Right ventricle myocardium inferior (tissue), 1 donor: Measurements from ENCODE around the gene CD109. TPM values are rescaled to one million over a fixed set of nuclear protein-coding genes. Genes with fewer than 3 reads are reported as not detected.
"Not testable (repeated sequence)": the region's sequence is repeated elsewhere in the genome, so short reads cannot be mapped to it uniquely, and the experiment has no call there.

Experiments
- ATAC-seq: fragments of 200-7000 bp; cut with Tn5 transposase; one replicate; pipeline ENCODE4 v1.9.1; 2020; ENCODE audit warnings: mild to moderate bottlenecking, moderate library complexity
- DNase-seq: peaks from one replicate; pipeline ENCODE4 v3.0.0; 2021; ENCODE audit errors: missing footprints
- intact Hi-C: fragments of 100-400 bp; cut with DNase I; formaldehyde crosslinking; loops from one replicate; pipeline ENCODE4 v1.11.0; 2022
- total RNA-seq: library from RNA; stranded (reverse); fragmentation: NEBNext Ultra II Directional; extraction: Animal tissue kit (Norgen Biotek cat#: 25700); gene quantifications from one replicate; pipeline ENCODE4 v1.2.1, GENCODE V29; 2021
- donor health status: DM: no; HTN: yes; CAD: no; lungs with severe emphysema.

Gene CD109
- total RNA-seq, 1 donor from 2014 or later: 7.3 TPM

GRCh38 chr6:73713426-73714147 lies 17.6 kb downstream of the CD109 start:
- intact Hi-C loops: no loop called here
- ATAC-seq: no peak

GRCh38 chr6:73715111-73715508 lies 19.1 kb downstream of the CD109 start:
- intact Hi-C loops, DNase-seq, ATAC-seq: not testable (repeated sequence)

More at GRCh38 chr6:73713426-73714147, 17.6 kb downstream of the CD109 start:
- no peak for DNase-seq

- intact Hi-C loops: no loop called here
- ATAC-seq: no peak
- DNase-seq: no peak
Measured at GRCh38 chr6:73719046-73719445, 23.0 kb downstream of the CD109 start.

- DNase-seq: no peak
- intact Hi-C loops: no loop called here
- ATAC-seq: peak; percentile 85
Measured at GRCh38 chr6:73722318-73723060, 26.5 kb downstream of the CD109 start.

- DNase-seq, intact Hi-C loops: not testable (repeated sequence)
- ATAC-seq: peak; percentile 70
Measured at GRCh38 chr6:73723480-73723879, 27.5 kb downstream of the CD109 start.

GRCh38 chr6:73724389-73724788 lies 28.4 kb downstream of the CD109 start:
- intact Hi-C loops: no loop called here
- DNase-seq (no peak), ATAC-seq (no peak)

- ATAC-seq, DNase-seq, intact Hi-C loops: not testable (repeated sequence)
Measured at GRCh38 chr6:73725192-73725591, 29.2 kb downstream of the CD109 start.

- DNase-seq (no peak), ATAC-seq (no peak)
- intact Hi-C loops: no loop called here
Measured at GRCh38 chr6:73727114-73727513, 31.1 kb downstream of the CD109 start.

- intact Hi-C loops: no loop called here
- ATAC-seq (no peak), DNase-seq (no peak)
Measured at GRCh38 chr6:73728548-73729205, 32.7 kb downstream of the CD109 start.

GRCh38 chr6:73731285-73731684 lies 35.3 kb downstream of the CD109 start:
- no peak for DNase-seq
- intact Hi-C loops: no loop called here

GRCh38 chr6:73732845-73733675 lies 37.1 kb downstream of the CD109 start:
- DNase-seq (peak; percentile 72), ATAC-seq (peak; percentile 81)
- intact Hi-C loops: loop anchor here (1.0 kb wide), 1 partner anchor 58 kb away; no protein-coding TSS in a partner anchor

More at GRCh38 chr6:73731285-73731684, 35.3 kb downstream of the CD109 start:
- no peak for ATAC-seq

- no peak for DNase-seq
- no peak for ATAC-seq
- intact Hi-C loops: loop anchor here (1.0 kb wide), 1 partner anchor 58 kb away; no protein-coding TSS in a partner anchor
Measured at GRCh38 chr6:73733791-73734190, 37.8 kb downstream of the CD109 start.

GRCh38 chr6:73734832-73735453 lies 38.9 kb downstream of the CD109 start:
- DNase-seq (no peak), ATAC-seq (no peak)
- intact Hi-C loops: no loop called here

GRCh38 chr6:73738367-73739028 lies 42.5 kb downstream of the CD109 start:
- DNase-seq: no peak
- intact Hi-C loops: loop anchor here (2.0 kb wide), 1 partner anchor 1470 kb away; no protein-coding TSS in a partner anchor
- no peak for ATAC-seq

GRCh38 chr6:73739096-73739495 lies 43.1 kb downstream of the CD109 start:
- intact Hi-C loops: loop anchor here (2.0 kb wide), 1 partner anchor 1470 kb away; no protein-coding TSS in a partner anchor
- ATAC-seq (no peak), DNase-seq (no peak)

GRCh38 chr6:73742433-73742832 lies 46.4 kb downstream of the CD109 start:
- ATAC-seq (no peak), DNase-seq (no peak)
- intact Hi-C loops: loop anchor here (10.0 kb wide), 1 partner anchor 832 kb away; no protein-coding TSS in a partner anchor

- DNase-seq (no peak), ATAC-seq (no peak)
- intact Hi-C loops: loop anchor here (10.0 kb wide), 1 partner anchor 832 kb away; no protein-coding TSS in a partner anchor
Measured at GRCh38 chr6:73743081-73743480, 47.1 kb downstream of the CD109 start.
